OCI-LY1 (cell line): ENCODE data around the gene DYNC2H1.

Source experiments
- H2AFZ ChIP-seq: fragments of 200-600 bp; sonication (generic), shearing (Covaris generic); 2 replicates; pipeline ENCODE4 v1.6.0; 2014; ENCODE audit warnings: antibody characterized with exemption, mild to moderate bottlenecking, low read length
- H3F3A ChIP-seq: fragments of 200-600 bp; sonication (generic), shearing (Covaris generic); 2 replicates; pipeline ENCODE4 v1.6.0; 2014; ENCODE audit warnings: mild to moderate bottlenecking, antibody characterized with exemption, low read length, moderate library complexity; ENCODE audit not compliant: insufficient read depth
- H3K27ac ChIP-seq: fragments of 200-600 bp; sonication (generic); 2 replicates; pipeline ENCODE4 v1.5.1; 2014; ENCODE audit warnings: low read length, mixed run types, mild to moderate bottlenecking, low read depth; ENCODE audit not compliant: poor library complexity, severe bottlenecking
- H3K27me3 ChIP-seq: fragments of 200-600 bp; sonication (generic); 2 replicates; pipeline ENCODE4 v1.6.0; 2014; ENCODE audit warnings: antibody characterized with exemption, mild to moderate bottlenecking, low read length, moderate library complexity; ENCODE audit not compliant: insufficient read depth
- H3K36me3 ChIP-seq: fragments of 200-600 bp; sonication (generic); 2 replicates; pipeline ENCODE4 v1.6.1; 2014; ENCODE audit warnings: mild to moderate bottlenecking, antibody characterized with exemption, low read length, moderate library complexity, mixed read lengths; ENCODE audit not compliant: insufficient read depth
- H3K4me1 ChIP-seq: fragments of 200-600 bp; sonication (generic); 2 replicates; pipeline ENCODE4 v1.5.1; 2014; ENCODE audit warnings: mild to moderate bottlenecking, low read length, moderate library complexity; ENCODE audit not compliant: insufficient read depth, severe bottlenecking
- H3K4me2 ChIP-seq: fragments of 200-600 bp; sonication (generic), shearing (Covaris generic); 2 replicates; pipeline ENCODE4 v1.6.1; 2014; ENCODE audit warnings: low read length
- H3K4me3 ChIP-seq: fragments of 200-600 bp; sonication (generic); 2 replicates; pipeline ENCODE4 v1.5.1; 2014; ENCODE audit warnings: low read length, low read depth, mild to moderate bottlenecking, mixed read lengths; ENCODE audit not compliant: poor library complexity, severe bottlenecking
- H3K79me2 ChIP-seq: fragments of 200-600 bp; shearing (Covaris generic); 2 replicates; pipeline ENCODE4 v1.6.1; 2016; ENCODE audit warnings: mixed run types, low read length, mixed read lengths; ENCODE audit not compliant: insufficient read depth
- H3K9ac ChIP-seq: fragments of 200-600 bp; sonication (generic), shearing (Covaris generic); 2 replicates; pipeline ENCODE4 v1.6.1; 2014; ENCODE audit warnings: mild to moderate bottlenecking, low read length, mixed read lengths
- H3K9me2 ChIP-seq: fragments of 200-600 bp; sonication (generic), shearing (Covaris generic); 2 replicates; pipeline ENCODE4 v1.6.1; 2014; ENCODE audit warnings: low read depth, mild to moderate bottlenecking, low read length, mixed read lengths
- H3K9me3 ChIP-seq: fragments of 200-600 bp; shearing (Covaris generic); 2 replicates; pipeline ENCODE4 v1.6.1; 2014; ENCODE audit warnings: low read length, mixed read lengths
- H4K20me1 ChIP-seq: fragments of 200-600 bp; sonication (generic), shearing (Covaris generic); 2 replicates; pipeline ENCODE4 v1.6.0; 2016; ENCODE audit warnings: mild to moderate bottlenecking, low read length; ENCODE audit not compliant: insufficient read depth
- CTCF ChIP-seq: fragments of 200-600 bp; sonication (generic), shearing (Covaris generic); IDR thresholded peaks from 2 replicates; pipeline ENCODE4 v1.5.1; 2017; ENCODE audit warnings: mild to moderate bottlenecking, antibody characterized with exemption, low read length, moderate library complexity, mixed read lengths
- EZH2 ChIP-seq: fragments of 200-600 bp; sonication (generic), shearing (Covaris generic); IDR thresholded peaks from 2 replicates; pipeline ENCODE4 v1.8.0; 2017; ENCODE audit warnings: borderline replicate concordance, mixed run types, mild to moderate bottlenecking, antibody characterized with exemption, low read length, moderate library complexity, mixed read lengths

The DYNC2H1 gene

GRCh38 chr11:103364687-103365086, 255.5 kb downstream of the DYNC2H1 start:
- no peaks in the 10 kb centered on the region for H3F3A ChIP-seq
- no peak overlapping the region for H3K9ac ChIP-seq
- H3K4me2 ChIP-seq, result no peak overlapping the region
- H3K27me3 ChIP-seq, result no peaks in the 10 kb centered on the region
- no peak overlapping the region for H3K27ac ChIP-seq
- H3K79me2 ChIP-seq, result no peaks in the 10 kb centered on the region
- H3K9me2 ChIP-seq, result no peaks in the 10 kb centered on the region
- TF ChIP-seq CTCF, result no peak
- no peak for TF ChIP-seq EZH2
- H3K4me3 ChIP-seq, result no peak overlapping the region
- H2AFZ ChIP-seq, result no peak overlapping the region
- no peaks in the 10 kb centered on the region for H4K20me1 ChIP-seq
- no peaks in the 10 kb centered on the region for H3K4me1 ChIP-seq
- no peaks in the 10 kb centered on the region for H3K36me3 ChIP-seq
- no peaks in the 10 kb centered on the region for H3K9me3 ChIP-seq

- no peaks in the 10 kb centered on the region for H4K20me1 ChIP-seq
- no peaks in the 10 kb centered on the region for H3K79me2 ChIP-seq
- H3K9me3 ChIP-seq, result no peaks in the 10 kb centered on the region
- H3K36me3 ChIP-seq, result no peaks in the 10 kb centered on the region
- H2AFZ ChIP-seq, result no peak overlapping the region
- H3F3A ChIP-seq, result no peaks in the 10 kb centered on the region
- no peak overlapping the region for H3K9ac ChIP-seq
- no peak for TF ChIP-seq CTCF
- no peak for TF ChIP-seq EZH2
- no peak overlapping the region for H3K4me2 ChIP-seq
- H3K4me1 ChIP-seq, result no peaks in the 10 kb centered on the region
- no peak overlapping the region for H3K27ac ChIP-seq
- no peaks in the 10 kb centered on the region for H3K9me2 ChIP-seq
- no peak overlapping the region for H3K4me3 ChIP-seq
- H3K27me3 ChIP-seq, result no peaks in the 10 kb centered on the region
Measured at GRCh38 chr11:103367650-103368049, 258.4 kb downstream of the DYNC2H1 start.

- Histone ChIP-seq H3K9me3 (no peaks in the 10 kb centered on the region), H3K4me2 (no peak overlapping the region), H3K27me3 (no peaks in the 10 kb centered on the region), H4K20me1 (no peaks in the 10 kb centered on the region), H3K9ac (no peak overlapping the region), H3K4me3 (no peak overlapping the region), H3K4me1 (no peaks in the 10 kb centered on the region), H2AFZ (no peak overlapping the region), H3K9me2 (no peaks in the 10 kb centered on the region), H3K27ac (no peak overlapping the region), H3K36me3 (no peaks in the 10 kb centered on the region), H3F3A (no peaks in the 10 kb centered on the region), H3K79me2 (no peaks in the 10 kb centered on the region)
- TF ChIP-seq EZH2, result no peak
- no peak for TF ChIP-seq CTCF
Measured at GRCh38 chr11:103368145-103368544, 258.9 kb downstream of the DYNC2H1 start.
